ENCODE results near the gene STAT6.

DNA sequence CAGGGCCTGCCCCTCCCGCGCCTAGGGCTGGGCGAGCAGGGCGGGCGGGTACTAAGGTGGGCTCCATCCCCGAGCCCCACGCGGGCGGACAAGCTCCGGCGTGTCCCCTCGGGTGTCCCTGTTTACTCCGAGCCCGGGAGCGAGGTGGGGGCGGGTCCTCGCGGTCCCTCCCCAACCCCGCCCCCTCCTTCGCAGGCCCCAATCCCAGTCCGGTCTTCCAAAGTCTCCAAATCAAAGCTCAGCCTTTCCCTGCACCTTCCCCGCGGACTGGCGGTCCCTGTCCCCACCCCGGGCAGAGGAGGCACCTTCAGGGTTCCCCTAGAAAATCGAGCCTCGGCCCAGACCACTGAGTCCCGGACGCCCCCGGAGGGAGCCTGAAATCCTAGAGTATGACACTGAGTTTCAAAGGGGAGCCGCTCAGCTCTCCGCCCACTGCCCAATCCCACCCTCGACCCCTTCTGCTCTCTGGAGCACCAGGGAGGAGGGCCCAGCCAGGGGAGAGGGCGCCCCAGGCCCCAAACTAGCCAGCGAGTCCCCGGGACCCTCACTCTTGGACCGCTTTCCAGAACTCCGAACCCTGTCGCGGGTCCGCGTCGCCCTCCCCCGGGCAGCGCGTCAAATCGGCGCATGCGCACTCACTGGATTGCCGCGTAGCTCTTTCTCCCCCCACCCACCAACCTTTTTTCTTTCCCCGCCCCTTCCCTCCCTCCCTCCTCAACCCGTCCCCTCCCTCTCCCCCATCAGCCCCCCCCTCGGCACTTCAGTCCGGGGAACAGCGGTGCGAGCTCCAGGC is 16.8 kb upstream of the STAT6 start, which contains the start of gene LRP1:
- TF ChIP-seq, protein P1, sequence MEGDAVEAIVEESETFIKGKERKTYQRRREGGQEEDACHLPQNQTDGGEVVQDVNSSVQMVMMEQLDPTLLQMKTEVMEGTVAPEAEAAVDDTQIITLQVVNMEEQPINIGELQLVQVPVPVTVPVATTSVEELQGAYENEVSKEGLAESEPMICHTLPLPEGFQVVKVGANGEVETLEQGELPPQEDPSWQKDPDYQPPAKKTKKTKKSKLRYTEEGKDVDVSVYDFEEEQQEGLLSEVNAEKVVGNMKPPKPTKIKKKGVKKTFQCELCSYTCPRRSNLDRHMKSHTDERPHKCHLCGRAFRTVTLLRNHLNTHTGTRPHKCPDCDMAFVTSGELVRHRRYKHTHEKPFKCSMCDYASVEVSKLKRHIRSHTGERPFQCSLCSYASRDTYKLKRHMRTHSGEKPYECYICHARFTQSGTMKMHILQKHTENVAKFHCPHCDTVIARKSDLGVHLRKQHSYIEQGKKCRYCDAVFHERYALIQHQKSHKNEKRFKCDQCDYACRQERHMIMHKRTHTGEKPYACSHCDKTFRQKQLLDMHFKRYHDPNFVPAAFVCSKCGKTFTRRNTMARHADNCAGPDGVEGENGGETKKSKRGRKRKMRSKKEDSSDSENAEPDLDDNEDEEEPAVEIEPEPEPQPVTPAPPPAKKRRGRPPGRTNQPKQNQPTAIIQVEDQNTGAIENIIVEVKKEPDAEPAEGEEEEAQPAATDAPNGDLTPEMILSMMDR (conservative IDR thresholded peaks at IDR 0.05 in 1 of 2, IDR thresholded peaks at IDR 0.05 in 1 of 2; ENCODE audit: low read depth in 1 of 2, low read length in 2 of 2): no peak
- TF ChIP-seq EZH2 (IDR thresholded peaks at IDR 0.05; ENCODE audit: low read length, missing control alignments): no peak
